ENCODE measurements around the gene ZFAND2B. TPM values are rescaled to one million over a fixed set of nuclear protein-coding genes. Genes with fewer than 3 reads are reported as not detected.

Gene ZFAND2B
- total RNA-seq, 1 experiment from 2014 or later, result 19.5 TPM

DNA sequence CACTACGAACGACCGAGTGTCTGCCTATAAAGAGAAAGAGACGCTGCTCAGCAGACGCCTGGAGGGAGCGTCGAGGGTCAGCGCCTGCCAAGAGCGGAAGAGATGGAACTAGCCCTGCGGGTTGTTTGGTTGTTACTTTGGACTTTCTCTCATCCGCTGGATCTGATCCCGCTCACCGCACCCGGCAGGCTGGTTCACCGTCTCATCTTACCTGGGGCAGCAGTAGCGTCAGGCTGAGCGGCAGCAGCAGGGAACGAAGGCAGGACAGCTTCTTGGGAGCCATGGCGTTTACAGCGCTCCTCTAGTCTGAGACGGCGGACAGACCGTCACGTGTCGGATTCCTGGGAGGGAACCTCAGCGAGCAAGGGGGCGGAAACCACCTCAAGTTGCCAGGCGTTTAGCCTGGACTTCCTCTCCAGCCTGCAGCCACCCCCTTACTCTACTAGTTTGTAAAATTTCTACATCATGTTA is 36.7 kb downstream of the ZFAND2B start:
- TF ChIP-seq, protein P1, sequence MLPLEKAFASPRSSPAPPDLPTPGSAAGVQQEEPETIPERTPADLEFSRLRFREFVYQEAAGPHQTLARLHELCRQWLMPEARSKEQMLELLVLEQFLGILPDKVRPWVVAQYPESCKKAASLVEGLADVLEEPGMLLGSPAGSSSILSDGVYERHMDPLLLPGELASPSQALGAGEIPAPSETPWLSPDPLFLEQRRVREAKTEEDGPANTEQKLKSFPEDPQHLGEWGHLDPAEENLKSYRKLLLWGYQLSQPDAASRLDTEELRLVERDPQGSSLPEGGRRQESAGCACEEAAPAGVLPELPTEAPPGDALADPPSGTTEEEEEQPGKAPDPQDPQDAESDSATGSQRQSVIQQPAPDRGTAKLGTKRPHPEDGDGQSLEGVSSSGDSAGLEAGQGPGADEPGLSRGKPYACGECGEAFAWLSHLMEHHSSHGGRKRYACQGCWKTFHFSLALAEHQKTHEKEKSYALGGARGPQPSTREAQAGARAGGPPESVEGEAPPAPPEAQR (CRISPR knock-in tag; IDR thresholded peaks at IDR 0.05), result no peak
- TF ChIP-seq, protein P2, sequence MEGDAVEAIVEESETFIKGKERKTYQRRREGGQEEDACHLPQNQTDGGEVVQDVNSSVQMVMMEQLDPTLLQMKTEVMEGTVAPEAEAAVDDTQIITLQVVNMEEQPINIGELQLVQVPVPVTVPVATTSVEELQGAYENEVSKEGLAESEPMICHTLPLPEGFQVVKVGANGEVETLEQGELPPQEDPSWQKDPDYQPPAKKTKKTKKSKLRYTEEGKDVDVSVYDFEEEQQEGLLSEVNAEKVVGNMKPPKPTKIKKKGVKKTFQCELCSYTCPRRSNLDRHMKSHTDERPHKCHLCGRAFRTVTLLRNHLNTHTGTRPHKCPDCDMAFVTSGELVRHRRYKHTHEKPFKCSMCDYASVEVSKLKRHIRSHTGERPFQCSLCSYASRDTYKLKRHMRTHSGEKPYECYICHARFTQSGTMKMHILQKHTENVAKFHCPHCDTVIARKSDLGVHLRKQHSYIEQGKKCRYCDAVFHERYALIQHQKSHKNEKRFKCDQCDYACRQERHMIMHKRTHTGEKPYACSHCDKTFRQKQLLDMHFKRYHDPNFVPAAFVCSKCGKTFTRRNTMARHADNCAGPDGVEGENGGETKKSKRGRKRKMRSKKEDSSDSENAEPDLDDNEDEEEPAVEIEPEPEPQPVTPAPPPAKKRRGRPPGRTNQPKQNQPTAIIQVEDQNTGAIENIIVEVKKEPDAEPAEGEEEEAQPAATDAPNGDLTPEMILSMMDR (IDR thresholded peaks at IDR 0.05), result no peak
- TF ChIP-seq NFYB (CRISPR knock-in tag; conservative IDR thresholded peaks at IDR 0.05; ENCODE audit: low read depth), result no peak
- TF ChIP-seq, protein P3, sequence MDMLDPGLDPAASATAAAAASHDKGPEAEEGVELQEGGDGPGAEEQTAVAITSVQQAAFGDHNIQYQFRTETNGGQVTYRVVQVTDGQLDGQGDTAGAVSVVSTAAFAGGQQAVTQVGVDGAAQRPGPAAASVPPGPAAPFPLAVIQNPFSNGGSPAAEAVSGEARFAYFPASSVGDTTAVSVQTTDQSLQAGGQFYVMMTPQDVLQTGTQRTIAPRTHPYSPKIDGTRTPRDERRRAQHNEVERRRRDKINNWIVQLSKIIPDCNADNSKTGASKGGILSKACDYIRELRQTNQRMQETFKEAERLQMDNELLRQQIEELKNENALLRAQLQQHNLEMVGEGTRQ (CRISPR knock-in tag; IDR thresholded peaks at IDR 0.05), result peak; percentile 44
- Mint-ChIP-seq H3K27me3 (ENCODE audit: low read depth) (no peaks in the 10 kb centered on the region), H3K27ac (peak overlapping the region; percentile 48; the same call in 1 of the 2 replicates), H3K36me3 (no peaks in the 10 kb centered on the region), H3K9me3 (no peaks in the 10 kb centered on the region), H3K4me1 (peaks cover 14% of the 10 kb centered on the region), H3K4me3 (peak overlapping the region; percentile 37)
- ATAC-seq (no peak), DNase-seq (ENCODE audit: low spot score) (no peak)
- CTCF ChIA-PET, result no interaction called here
- POLR2A ChIA-PET, result no interaction called here

DNA sequence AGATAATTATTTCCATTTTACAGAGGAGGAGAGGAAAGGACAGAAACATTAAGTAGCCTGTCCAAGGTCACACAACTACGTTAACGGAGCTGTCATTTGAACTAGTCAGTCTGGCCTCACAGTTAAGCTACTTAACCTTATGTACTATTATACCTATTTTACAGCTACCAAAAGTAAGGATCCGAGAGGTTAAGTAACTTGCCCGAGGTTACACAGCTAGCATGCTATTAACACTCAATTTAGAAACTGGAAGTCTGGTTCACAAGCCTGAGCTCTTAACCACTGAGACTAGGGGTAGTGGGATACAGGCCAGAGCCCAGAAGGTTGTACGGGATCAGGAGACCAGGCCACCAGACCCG is 38.2 kb downstream of the ZFAND2B start:
- ATAC-seq (no peak), DNase-seq (ENCODE audit: low spot score) (no peak)
- no peak for TF ChIP-seq FOXP1 (CRISPR knock-in tag; IDR thresholded peaks at IDR 0.05; ENCODE audit: borderline replicate concordance)
- no peak for TF ChIP-seq FOXJ3 (CRISPR knock-in tag; IDR thresholded peaks at IDR 0.05; ENCODE audit: borderline replicate concordance)
- TF ChIP-seq SMAD3 (CRISPR knock-in tag; IDR thresholded peaks at IDR 0.05; ENCODE audit: borderline replicate concordance), result no peak
- TF ChIP-seq IRF2 (CRISPR knock-in tag; IDR thresholded peaks at IDR 0.05; ENCODE audit: borderline replicate concordance, low read depth), result no peak
- no peak for TF ChIP-seq ZNF263 (CRISPR knock-in tag; IDR thresholded peaks at IDR 0.05; ENCODE audit: low read depth)
- TF ChIP-seq, protein P4, sequence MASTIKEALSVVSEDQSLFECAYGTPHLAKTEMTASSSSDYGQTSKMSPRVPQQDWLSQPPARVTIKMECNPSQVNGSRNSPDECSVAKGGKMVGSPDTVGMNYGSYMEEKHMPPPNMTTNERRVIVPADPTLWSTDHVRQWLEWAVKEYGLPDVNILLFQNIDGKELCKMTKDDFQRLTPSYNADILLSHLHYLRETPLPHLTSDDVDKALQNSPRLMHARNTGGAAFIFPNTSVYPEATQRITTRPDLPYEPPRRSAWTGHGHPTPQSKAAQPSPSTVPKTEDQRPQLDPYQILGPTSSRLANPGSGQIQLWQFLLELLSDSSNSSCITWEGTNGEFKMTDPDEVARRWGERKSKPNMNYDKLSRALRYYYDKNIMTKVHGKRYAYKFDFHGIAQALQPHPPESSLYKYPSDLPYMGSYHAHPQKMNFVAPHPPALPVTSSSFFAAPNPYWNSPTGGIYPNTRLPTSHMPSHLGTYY (CRISPR knock-in tag; IDR thresholded peaks at IDR 0.05), result no peak
- TF ChIP-seq MYBL2 (CRISPR knock-in tag; IDR thresholded peaks at IDR 0.05), result no peak
- no peak for TF ChIP-seq NFE2L1 (CRISPR knock-in tag; IDR thresholded peaks at IDR 0.05)
- no peak for TF ChIP-seq ZNF423 (CRISPR knock-in tag; IDR thresholded peaks at IDR 0.05)
- TF ChIP-seq, protein P5, sequence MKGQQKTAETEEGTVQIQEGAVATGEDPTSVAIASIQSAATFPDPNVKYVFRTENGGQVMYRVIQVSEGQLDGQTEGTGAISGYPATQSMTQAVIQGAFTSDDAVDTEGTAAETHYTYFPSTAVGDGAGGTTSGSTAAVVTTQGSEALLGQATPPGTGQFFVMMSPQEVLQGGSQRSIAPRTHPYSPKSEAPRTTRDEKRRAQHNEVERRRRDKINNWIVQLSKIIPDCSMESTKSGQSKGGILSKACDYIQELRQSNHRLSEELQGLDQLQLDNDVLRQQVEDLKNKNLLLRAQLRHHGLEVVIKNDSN (CRISPR knock-in tag; IDR thresholded peaks at IDR 0.05), result no peak
- no peaks in the 10 kb centered on the region for H3K27me3 Mint-ChIP-seq (ENCODE audit: low read depth)
- ChIA-PET POLR2A (interaction anchor here (0.9 to 1.8 kb wide), 9 partner anchors 9 to 143 kb away, joined by 3 to 14 read pairs (median 6); partner anchors contain the start of genes ABCB6, ANKZF1, ATG9A and DNAJB2), CTCF (interaction anchor here (0.6 to 1.7 kb wide), 16 partner anchors 10 to 285 kb away, joined by 3 to 20 read pairs (median 4); partner anchors contain the start of genes CNPPD1, DNAJB2 and ZFAND2B)
- peak overlapping the region; percentile 70; the same call in 1 of the 2 replicates for H3K27ac Mint-ChIP-seq
- 0 out of 2 replicates have a peak, but pooled peaks cover 6% of the 10 kb centered on the region for H3K36me3 Mint-ChIP-seq
- peaks cover 22% of the 10 kb centered on the region for H3K4me1 Mint-ChIP-seq
- H3K9me3 Mint-ChIP-seq, result no peaks in the 10 kb centered on the region
- peak overlapping the region; percentile 93 for H3K4me3 Mint-ChIP-seq
